ENCODE measurements around the gene FXR2. TPM values are rescaled to one million over a fixed set of nuclear protein-coding genes. Genes with fewer than 3 reads are reported as not detected.

FXR2 gene
- total RNA-seq (2022; extraction: Qiagen RNA extraction): 52.5 to 56.7 TPM (median 54.4 TPM) in 5 replicates

DNA sequence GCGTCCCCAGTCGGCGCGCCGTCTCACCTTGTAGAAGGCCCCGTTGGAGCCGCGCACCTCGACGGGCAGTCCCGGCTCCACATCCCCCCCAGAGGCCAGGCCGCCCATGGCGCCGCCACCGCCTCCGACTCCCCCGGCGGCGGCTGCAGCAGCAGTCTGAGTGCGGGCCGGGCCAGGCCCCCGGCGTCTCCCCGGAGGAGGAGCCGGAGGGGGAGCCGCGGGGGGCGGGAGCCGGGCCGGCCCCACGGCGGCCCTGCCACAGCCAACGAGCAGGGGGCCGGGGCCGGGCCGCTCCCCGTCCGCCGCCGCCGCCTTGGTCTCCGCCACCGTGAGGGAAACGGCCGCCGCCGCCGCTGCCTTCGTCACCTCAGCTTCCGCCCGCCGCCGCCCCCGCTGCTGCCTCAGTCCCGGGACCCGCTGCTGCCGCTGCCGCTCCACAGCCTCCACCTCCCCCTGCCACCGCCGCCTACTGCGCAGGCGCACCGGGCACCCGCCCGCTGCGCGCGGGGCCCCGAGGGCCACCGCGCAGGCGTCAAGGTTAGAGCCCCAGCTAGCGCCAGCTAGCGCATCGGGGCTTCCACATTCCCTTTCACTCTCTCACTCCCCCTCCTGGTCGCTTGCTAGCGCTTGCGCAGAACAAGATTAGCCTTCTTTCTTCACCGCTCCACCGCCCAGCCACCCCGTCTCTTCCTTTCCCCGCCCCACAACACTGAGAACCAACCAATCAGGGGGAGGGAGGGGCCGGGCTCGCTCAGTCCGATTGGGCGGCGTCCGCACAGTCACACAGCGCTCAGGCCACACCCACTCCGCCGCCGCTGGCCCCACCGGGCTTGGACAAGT, at the start of gene FXR2:
Gene FXR2 (minus strand): TSS at position 473 of the 840 bp plus-strand sequence. CDS start 365 bp downstream, at position 108.

DNA sequence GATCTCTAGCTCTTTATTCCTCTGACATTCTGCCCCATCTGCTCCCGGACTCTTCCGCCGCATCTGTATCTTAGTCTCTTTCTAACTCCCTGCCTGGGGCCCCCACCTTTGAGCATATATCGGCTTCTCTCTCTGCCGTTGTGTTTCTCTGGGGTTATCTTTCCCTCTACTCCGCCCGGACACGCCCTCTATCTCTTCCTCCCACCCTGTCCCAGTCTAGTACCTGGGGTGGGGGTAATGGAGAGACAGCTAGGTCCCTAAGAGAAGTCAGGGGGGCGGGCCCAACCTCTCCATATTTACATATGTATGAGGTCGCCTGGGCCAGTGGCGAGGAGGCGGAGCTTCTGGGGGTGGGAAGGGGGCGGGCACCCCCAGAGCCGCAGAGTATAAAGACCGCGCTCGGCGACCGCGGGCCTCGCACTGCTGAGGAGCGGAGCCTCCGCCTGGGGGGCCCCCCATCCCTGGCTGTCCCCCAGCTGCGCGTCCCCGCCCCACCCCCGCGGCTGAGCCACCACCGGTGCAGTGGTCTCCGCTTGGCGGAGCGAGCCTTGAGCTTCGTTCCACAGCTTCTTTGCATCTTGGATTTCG, 35.9 kb upstream of the FXR2 start, which contains the start of gene ATP1B2:
Gene ATP1B2 (plus strand): TSS at position 418 of the 588 bp plus-strand sequence. CDS start 593 bp downstream, outside the sequence.

DNA sequence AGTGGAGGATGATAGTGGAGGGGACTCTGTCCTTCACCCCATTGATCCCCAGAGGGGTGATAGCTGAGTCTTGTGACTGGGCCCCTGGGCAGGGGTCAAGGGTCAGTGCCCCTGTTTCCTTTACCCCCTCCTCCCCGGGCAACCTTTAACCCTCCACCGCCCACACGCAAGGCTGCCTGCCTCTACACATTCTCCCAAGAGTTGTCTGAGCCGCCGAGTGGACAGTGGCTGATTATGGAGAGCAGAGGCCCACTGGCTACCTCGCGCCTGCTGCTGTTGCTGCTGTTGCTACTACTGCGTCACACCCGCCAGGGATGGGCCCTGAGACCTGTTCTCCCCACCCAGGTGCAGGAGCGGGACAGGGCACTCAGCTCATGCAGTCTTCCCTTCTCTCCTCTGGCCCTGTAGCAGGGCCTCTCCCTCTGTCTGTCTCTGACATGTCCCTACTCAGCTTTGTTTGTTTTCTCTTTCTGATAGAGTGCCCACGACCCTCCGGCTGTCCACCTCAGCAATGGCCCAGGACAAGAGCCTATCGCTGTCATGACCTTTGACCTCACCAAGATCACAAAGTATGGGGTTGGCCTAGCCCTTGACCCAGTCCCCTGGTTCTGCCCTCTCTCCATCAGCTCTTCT, 15.4 kb upstream of the FXR2 start, which contains the start of gene SHBG:
Gene SHBG (plus strand): TSS at position 197 of the 633 bp plus-strand sequence. CDS start 38 bp downstream, at position 235.

GRCh38 chr17:7627250-7628121, 12.8 kb upstream of the FXR2 start, which contains the start of gene SAT2:
SAT2 (minus strand) TSS chr17:7627821; CDS start chr17:7627635, 186 bp downstream.

DNA sequence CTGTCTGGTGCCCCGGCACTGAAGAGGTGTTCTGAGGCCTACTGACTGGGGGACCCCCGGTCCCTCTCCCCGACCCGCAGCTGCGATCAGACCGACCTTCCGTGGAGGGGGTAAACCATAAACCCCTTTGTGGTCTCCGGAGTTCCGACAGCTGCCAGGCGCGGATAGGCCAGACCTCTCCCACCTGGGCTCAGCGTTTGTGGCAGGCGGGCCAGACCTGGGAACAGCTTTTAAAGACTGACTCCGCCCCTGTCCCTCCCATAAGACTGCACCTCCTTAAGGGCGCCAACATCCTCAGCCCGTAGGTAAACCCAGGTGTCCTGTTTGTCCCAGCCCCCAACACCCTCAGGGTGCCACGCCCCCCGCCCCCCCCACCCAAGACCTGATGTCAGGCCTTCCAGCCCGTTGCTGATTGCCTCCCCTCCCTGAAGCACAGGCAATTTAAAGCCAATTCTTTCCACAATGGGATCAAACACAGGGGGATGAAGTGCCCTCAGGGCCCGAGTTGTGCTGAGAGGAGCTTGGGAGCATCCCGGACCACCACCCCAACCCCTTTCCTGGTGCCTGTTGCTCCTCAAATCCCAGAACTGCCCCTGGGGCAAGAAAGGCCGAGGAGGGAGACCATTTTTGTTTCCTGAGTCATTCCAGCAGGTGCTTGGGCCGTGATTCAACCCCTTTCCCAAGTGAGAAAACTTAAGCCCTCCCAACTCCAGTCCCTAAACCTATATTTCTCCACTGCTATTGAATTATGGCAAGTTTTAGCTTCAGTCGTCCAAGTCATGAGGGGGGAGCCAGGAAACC, 24.6 kb downstream of the FXR2 start, which contains the start of gene SOX15:
Gene SOX15 (minus strand): TSS at position 204 of the 801 bp plus-strand sequence. CDS start 418 bp downstream, outside the sequence.

DNA sequence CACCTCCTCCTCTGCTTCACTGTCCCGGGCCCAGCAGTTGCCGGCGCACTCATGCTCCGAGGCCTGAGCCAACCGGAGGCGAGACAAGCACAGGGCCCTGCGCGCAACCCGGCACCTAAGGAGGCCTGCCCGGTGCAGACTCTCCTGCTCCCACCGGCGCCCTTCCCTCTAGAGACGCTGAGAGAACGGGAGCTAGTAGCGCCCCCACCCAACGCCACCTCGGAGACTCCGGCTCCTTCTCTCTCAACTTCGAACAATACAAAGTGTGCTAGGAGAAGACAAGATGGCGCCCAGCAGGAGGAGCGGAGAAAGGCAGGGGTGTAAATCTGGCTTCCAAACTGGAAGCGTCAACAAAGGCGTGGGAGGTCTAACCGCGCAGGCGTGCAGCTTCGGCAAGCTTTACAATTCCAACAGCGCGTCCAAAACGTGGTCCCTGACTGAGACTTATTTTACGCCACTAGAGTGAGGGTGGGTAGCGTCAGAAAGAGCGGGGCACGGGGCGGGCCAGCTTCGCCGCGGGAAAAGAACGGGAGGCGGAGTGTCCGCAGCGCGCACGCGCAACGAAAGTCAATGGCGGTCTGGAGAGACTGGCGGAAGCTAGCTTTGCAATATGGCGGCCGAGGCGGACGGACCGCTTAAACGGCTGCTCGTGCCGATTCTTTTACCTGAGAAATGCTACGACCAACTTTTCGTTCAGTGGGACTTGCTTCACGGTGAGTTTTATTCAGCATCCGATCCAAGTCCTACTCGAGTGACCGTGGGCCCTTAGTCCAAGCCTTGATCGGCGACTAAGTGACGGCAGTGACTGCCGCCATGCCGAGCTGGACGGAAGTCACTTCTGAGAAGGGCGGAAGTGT, 31.2 kb downstream of the FXR2 start, which contains the start of gene MPDU1:
Gene MPDU1 (plus strand): TSS at position 600 of the 857 bp plus-strand sequence. CDS start 11 bp downstream, at position 611.

DNA sequence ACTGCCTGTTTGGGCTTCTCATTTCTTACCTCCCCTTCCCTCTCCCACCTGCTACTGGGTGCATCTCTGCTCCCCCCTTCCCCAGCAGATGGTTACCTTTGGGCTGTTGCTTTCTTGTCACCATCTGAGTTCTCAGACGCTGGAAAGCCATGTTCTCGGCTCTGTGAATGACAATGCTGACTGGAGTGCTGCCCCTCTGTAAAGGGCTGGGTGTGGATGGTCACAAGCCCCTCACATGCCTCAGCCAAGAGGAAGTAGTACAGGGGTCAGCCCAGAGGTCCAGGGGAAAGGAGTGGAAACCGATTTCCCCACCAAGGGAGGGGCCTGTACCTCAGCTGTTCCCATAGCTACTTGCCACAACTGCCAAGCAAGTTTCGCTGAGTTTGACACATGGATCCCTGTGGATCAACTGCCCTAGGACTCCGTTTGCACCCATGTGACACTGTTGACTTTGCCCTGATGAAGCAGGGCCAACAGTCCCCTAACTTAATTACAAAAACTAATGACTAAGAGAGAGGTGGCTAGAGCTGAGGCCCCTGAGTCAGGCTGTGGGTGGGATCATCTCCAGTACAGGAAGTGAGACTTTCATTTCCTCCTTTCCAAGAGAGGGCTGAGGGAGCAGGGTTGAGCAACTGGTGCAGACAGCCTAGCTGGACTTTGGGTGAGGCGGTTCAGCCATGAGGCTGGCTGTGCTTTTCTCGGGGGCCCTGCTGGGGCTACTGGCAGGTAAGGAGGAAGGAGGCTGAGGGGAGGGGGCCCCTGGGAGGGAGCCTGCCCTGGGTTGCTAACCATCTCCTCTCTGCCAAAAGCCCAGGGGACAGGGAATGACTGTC, 35.5 kb downstream of the FXR2 start, which contains the start of gene CD68:
Gene CD68 (plus strand): TSS at position 638 of the 833 bp plus-strand sequence. CDS start 40 bp downstream, at position 678.

GRCh38 chr17:7561589-7562207, 53.0 kb downstream of the FXR2 start, which contains the start of gene SENP3:
SENP3 (plus strand) TSS chr17:7561919; CDS start chr17:7563077, 1,158 bp downstream.

GRCh38 chr17:7558544-7559319, 56.0 kb downstream of the FXR2 start, which contains the start of gene TNFSF13:
TNFSF13 (plus strand) TSS chr17:7558750; CDS start chr17:7559040, 290 bp downstream.

DNA sequence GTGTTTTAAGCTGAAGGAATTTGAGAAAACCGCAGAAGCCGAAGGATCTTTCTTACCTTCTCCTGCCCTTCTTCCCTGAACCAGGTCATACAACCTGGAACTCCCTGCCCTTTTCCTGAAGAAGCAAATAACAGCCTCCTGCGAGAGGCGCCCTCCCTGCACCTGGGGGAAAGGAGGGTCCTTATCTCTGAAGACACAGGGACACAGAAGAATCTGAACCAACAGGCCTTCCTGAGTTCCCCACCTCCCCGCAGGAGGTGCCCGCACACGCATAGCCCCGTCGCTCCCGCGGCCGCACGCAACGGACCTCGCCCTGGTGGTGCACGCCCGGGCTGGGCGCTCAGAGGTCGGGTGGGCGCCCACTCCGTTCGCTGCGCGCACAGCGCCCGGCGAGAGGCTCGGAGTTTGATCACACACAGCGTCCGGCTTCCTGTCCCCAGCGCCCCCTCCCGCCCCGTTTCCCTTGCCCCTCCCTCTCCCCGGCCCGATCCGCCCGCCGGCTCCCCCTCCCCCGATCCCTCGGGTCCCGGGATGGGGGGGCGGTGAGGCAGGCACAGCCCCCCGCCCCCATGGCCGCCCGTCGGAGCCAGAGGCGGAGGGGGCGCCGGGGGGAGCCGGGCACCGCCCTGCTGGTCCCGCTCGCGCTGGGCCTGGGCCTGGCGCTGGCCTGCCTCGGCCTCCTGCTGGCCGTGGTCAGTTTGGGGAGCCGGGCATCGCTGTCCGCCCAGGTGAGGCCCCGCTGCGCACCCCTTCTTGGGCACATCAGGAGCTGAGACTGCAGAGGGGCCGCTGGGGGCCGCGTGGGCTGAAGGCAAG, 65.9 kb downstream of the FXR2 start, which contains the start of gene TNFSF12:
Gene TNFSF12 (plus strand): TSS at position 474 of the 816 bp plus-strand sequence. CDS start 96 bp downstream, at position 570.

Other genes starting within 250 kb of the FXR2 start
- 1.4 to 2.1 TPM (median 1.7 TPM) in 5 replicates for gene TNK1, start 233.8 kb downstream of the FXR2 start, total RNA-seq (2022; extraction: Qiagen RNA extraction)
- gene PLSCR3, start 220.4 kb downstream of the FXR2 start, total RNA-seq (2022; extraction: Qiagen RNA extraction): 38.8 to 44.7 TPM (median 42.7 TPM) in 5 replicates
- 171 to 224 TPM (median 215 TPM) in 5 replicates for gene TMEM256, start 210.8 kb downstream of the FXR2 start, total RNA-seq (2022; extraction: Qiagen RNA extraction)
- gene NLGN2, start 207.1 kb downstream of the FXR2 start, total RNA-seq (2022; extraction: Qiagen RNA extraction): 12.7 to 19.0 TPM (median 15.5 TPM) in 5 replicates
- 0.08 to 0.13 TPM in 2 of 5 replicates, not detected in the others for gene SPEM1, start 194.6 kb downstream of the FXR2 start, total RNA-seq (2022; extraction: Qiagen RNA extraction)
- not detected in 5 replicates for gene SPEM2, start 189.3 kb downstream of the FXR2 start, total RNA-seq (2022; extraction: Qiagen RNA extraction)
- gene SPEM3, start 186.0 kb downstream of the FXR2 start, total RNA-seq (2022; extraction: Qiagen RNA extraction): 0.02 to 0.03 TPM in 2 of 5 replicates, not detected in the others
- gene TMEM102, start 179.5 kb downstream of the FXR2 start, total RNA-seq (2022; extraction: Qiagen RNA extraction): 10.1 to 14.8 TPM (median 13.3 TPM) in 5 replicates
- gene FGF11, start 175.4 kb downstream of the FXR2 start, total RNA-seq (2022; extraction: Qiagen RNA extraction): 0.93 to 1.1 TPM (median 1.0 TPM) in 5 replicates
- 7.0 to 11.7 TPM (median 9.1 TPM) in 5 replicates for gene CHRNB1, start 169.8 kb downstream of the FXR2 start, total RNA-seq (2022; extraction: Qiagen RNA extraction)
- 20.4 to 26.9 TPM (median 24.8 TPM) in 5 replicates for gene ZBTB4, start 135.3 kb downstream of the FXR2 start, total RNA-seq (2022; extraction: Qiagen RNA extraction)
- gene SLC35G6, start 133.5 kb downstream of the FXR2 start, total RNA-seq (2022; extraction: Qiagen RNA extraction): not detected in 5 replicates
- 70.3 to 86.1 TPM (median 78.6 TPM) in 5 replicates for gene POLR2A, start 130.5 kb downstream of the FXR2 start, total RNA-seq (2022; extraction: Qiagen RNA extraction)
- gene TNFSF12, start 65.8 kb downstream of the FXR2 start, total RNA-seq (2022; extraction: Qiagen RNA extraction): 9.9 to 13.2 TPM (median 11.0 TPM) in 5 replicates
- gene TNFSF13, start 56.1 kb downstream of the FXR2 start, total RNA-seq (2022; extraction: Qiagen RNA extraction): 0.78 to 1.1 TPM (median 0.91 TPM) in 5 replicates
- 88.8 to 103 TPM (median 95.8 TPM) in 5 replicates for gene SENP3, start 53.0 kb downstream of the FXR2 start, total RNA-seq (2022; extraction: Qiagen RNA extraction)
- 25.7 to 33.1 TPM (median 28.3 TPM) in 5 replicates for gene CD68, start 35.3 kb downstream of the FXR2 start, total RNA-seq (2022; extraction: Qiagen RNA extraction)
- 109 to 162 TPM (median 117 TPM) in 5 replicates for gene MPDU1, start 31.0 kb downstream of the FXR2 start, total RNA-seq (2022; extraction: Qiagen RNA extraction)
- 0.16 to 0.36 TPM (median 0.25 TPM) in 5 replicates for gene SOX15, start 24.8 kb downstream of the FXR2 start, total RNA-seq (2022; extraction: Qiagen RNA extraction)
- gene SAT2, start 12.9 kb upstream of the FXR2 start, total RNA-seq (2022; extraction: Qiagen RNA extraction): 60.0 to 88.9 TPM (median 79.2 TPM) in 5 replicates
- gene SHBG, start 15.2 kb upstream of the FXR2 start, total RNA-seq (2022; extraction: Qiagen RNA extraction): 0.35 to 0.85 TPM (median 0.60 TPM) in 5 replicates
- gene ATP1B2, start 36.0 kb upstream of the FXR2 start, total RNA-seq (2022; extraction: Qiagen RNA extraction): 0.15 to 0.37 TPM (median 0.27 TPM) in 5 replicates
- 42.4 to 47.4 TPM (median 42.4 TPM) in 5 replicates for gene TP53, start 72.6 kb upstream of the FXR2 start, total RNA-seq (2022; extraction: Qiagen RNA extraction)
- gene WRAP53, start 73.6 kb upstream of the FXR2 start, total RNA-seq (2022; extraction: Qiagen RNA extraction): 33.5 to 44.7 TPM (median 38.0 TPM) in 5 replicates
- 1.1 to 1.4 TPM (median 1.3 TPM) in 5 replicates for gene EFNB3, start 90.3 kb upstream of the FXR2 start, total RNA-seq (2022; extraction: Qiagen RNA extraction)
- 0.01 to 0.08 TPM (median 0.02 TPM) in 5 replicates for gene DNAH2, start 102.8 kb upstream of the FXR2 start, total RNA-seq (2022; extraction: Qiagen RNA extraction)
- gene KDM6B, start 219.3 kb upstream of the FXR2 start, total RNA-seq (2022; extraction: Qiagen RNA extraction): 9.9 to 18.2 TPM (median 14.1 TPM) in 5 replicates
- 0.51 to 1.5 TPM (median 0.66 TPM) in 5 replicates for gene TMEM88, start 240.2 kb upstream of the FXR2 start, total RNA-seq (2022; extraction: Qiagen RNA extraction)
- 139 to 244 TPM (median 211 TPM) in 5 replicates for gene NAA38, start 242.7 kb upstream of the FXR2 start, total RNA-seq (2022; extraction: Qiagen RNA extraction)
- 18.7 to 23.0 TPM (median 19.4 TPM) in 5 replicates for gene CYB5D1, start 243.1 kb upstream of the FXR2 start, total RNA-seq (2022; extraction: Qiagen RNA extraction)